ENCODE data around the gene DONSON. TPM values are rescaled to one million over a fixed set of nuclear protein-coding genes. Genes with fewer than 3 reads are reported as not detected.
A peak's percentile ranks its signal among the peaks of the same experiment; 100 is the strongest.

The DONSON gene
- total RNA-seq, 1 experiment from 2014 or later = 35.3 TPM

- no peak overlapping the region for H3K23ac ChIP-seq (ENCODE audit: insufficient read length, low read depth, low read length)
- Mint-ChIP-seq H3K4me1 (peaks cover 7 to 10% of the 10 kb centered on the region in 2 experiments), H3K36me3 (ENCODE audit: insufficient read depth in 1 of 3, low read depth in 3 of 3) (peaks cover 66 to 93% (median 84%) of the 10 kb centered on the region in 3 experiments; a peak in 6 of 7 replicates), H3K9me3 (no peaks in the 10 kb centered on the region), H3K27me3 (ENCODE audit: low read depth) (no peaks in the 10 kb centered on the region), H3K4me3 (no peak overlapping the region), H3K27ac (peak overlapping the region in 1 of 3 experiments; percentile 16; a peak in 1 of 7 replicates)
- H3K27me3 ChIP-seq (ENCODE audit: insufficient read depth, low read length) = no peaks in the 10 kb centered on the region
- no peak overlapping the region for H2AFZ ChIP-seq (ENCODE audit: low read length)
- H2BK12ac ChIP-seq (ENCODE audit: insufficient read length, low read depth, low read length) = no peak overlapping the region
- H2BK120ac ChIP-seq (ENCODE audit: low read depth, low read length, poor library complexity, severe bottlenecking) = no peak overlapping the region
- H3K4me1 ChIP-seq (ENCODE audit: insufficient read depth, low read length) = no peaks in the 10 kb centered on the region
- H3K9me3 ChIP-seq (ENCODE audit: control insufficient read depth, low read depth, low read length) = no peaks in the 10 kb centered on the region
- no peak overlapping the region for H3K18ac ChIP-seq (ENCODE audit: insufficient read length, low read depth, low read length)
- no peaks in the 10 kb centered on the region for H4K20me1 ChIP-seq (ENCODE audit: control insufficient read depth, insufficient read depth, insufficient read length)
- peaks cover 7% of the 10 kb centered on the region for H3K79me1 ChIP-seq (ENCODE audit: insufficient read depth, low read depth, low read length, poor library complexity, severe bottlenecking)
- H2BK20ac ChIP-seq (ENCODE audit: low read depth, low read length, poor library complexity, severe bottlenecking) = no peak overlapping the region
- no peak overlapping the region for H4K91ac ChIP-seq (ENCODE audit: insufficient read length, low read depth, low read length)
- no peak overlapping the region for H3K9ac ChIP-seq (ENCODE audit: extremely low read depth, insufficient read length, low read length)
- H3K4ac ChIP-seq (ENCODE audit: low read depth, low read length) = no peak overlapping the region
- peaks cover 3% of the 10 kb centered on the region; the same call in 1 of the 2 replicates for H3K79me2 ChIP-seq (ENCODE audit: insufficient read depth, low read length)
- H3K27ac ChIP-seq (ENCODE audit: insufficient read length, low read depth, low read length) = no peak overlapping the region
- H4K5ac ChIP-seq (ENCODE audit: insufficient read length, low read depth, low read length) = no peak overlapping the region
- H3T11ph ChIP-seq (ENCODE audit: low read length) = no peak overlapping the region
- no peak overlapping the region for H2BK15ac ChIP-seq (ENCODE audit: low read depth, low read length)
- TF ChIP-seq CTCF (conservative IDR thresholded peaks at IDR 0.05) = no peak
- no CpG with 5 or more reads among the region's 4 CpGs for WGBS (ENCODE audit: extremely low coverage, insufficient read length, low lambda C conversion rate)
- no peak overlapping the region for H3K14ac ChIP-seq (ENCODE audit: insufficient read depth, low read length)
- H4K8ac ChIP-seq (replicated peaks; ENCODE audit: insufficient read length, low read depth, low read length) = no peak overlapping the region
- no peak overlapping the region for H3K56ac ChIP-seq (ENCODE audit: insufficient read length, low read depth, low read length)
- H2AK5ac ChIP-seq (ENCODE audit: insufficient read length, low read length) = no peak overlapping the region
- H3K23me2 ChIP-seq (ENCODE audit: insufficient read length, low read depth, low read length, poor library complexity, severe bottlenecking) = no peaks in the 10 kb centered on the region
- no peak overlapping the region for H2BK5ac ChIP-seq (ENCODE audit: insufficient read length, low read length)
- no peak overlapping the region for H3K4me2 ChIP-seq (ENCODE audit: insufficient read depth, insufficient read length, low read length)
- no peak for DNase-seq
Observed at GRCh38 chr21:33558777-33559421, 29.6 kb downstream of the DONSON start.

Measured in H9 (cell line).